K562 (cell line): ENCODE measurements around the gene FBLN7. TPM values are rescaled to one million over a fixed set of nuclear protein-coding genes. Genes with fewer than 3 reads are reported as not detected.

Source experiments
- ATAC-seq: fragments of 200-7000 bp; cut with Tn5 transposase; 3 replicates; pipeline ENCODE4 v1.9.1; 2020; ENCODE audit warnings: moderate library complexity
- BruUV-seq: library from RNA; stranded (reverse); fragments of 400-500 nt; replicated peaks from 2 replicates; lab custom pipeline; 2021; lab: Mats Ljungman, UMichigan
- CTCF ChIA-PET: fragments of 300-600 bp; formaldehyde crosslinking; extraction: SDS; loops from one replicate; lab custom pipeline; 2021; ENCODE audit warnings: low intra/inter-chr PET ratio; lab: Yijun Ruan, JAX
- POLR2A ChIA-PET: fragments of 300-600, 350-650 bp; sonication (Branson Sonifier 250); formaldehyde crosslinking; extraction: SDS; loops from one replicate; lab custom pipeline; 2021; ENCODE audit warnings: antibody characterized with exemption, inconsistent platforms; lab: Yijun Ruan, JAX
- DNase-seq, 4 experiments: peaks; one replicate each; pipeline versions ENCODE4 v3.0.0 to v3.0.0-alpha.2; 2011 to 2018; ENCODE audit warnings: low spot score in 3 of 4, mixed read lengths in 3 of 4; ENCODE audit errors: extremely low read depth in 1 of 4
- FAIRE-seq: peaks from 2 replicates; lab custom pipeline; 2011; peaks lifted over from hg19 to GRCh38; lab: Jason Lieb, UNC
- H2AFZ ChIP-seq: 2 replicates; pipeline ENCODE4 v1.6.0; 2011; ENCODE audit warnings: low read depth, low read length, control low read depth, inconsistent platforms
- H3K27ac ChIP-seq: fragments of 200-600 bp; 3 replicates; pipeline ENCODE4 v1.8.0; 2011; ENCODE audit warnings: low read depth, mild to moderate bottlenecking, control low read depth, inconsistent platforms, low read length, moderate library complexity, mixed read lengths; ENCODE audit errors: extremely low read depth
- H3K27me3 ChIP-seq, 2 experiments: fragments of 300-600 bp in 1 of 2; 2 replicates in 1 of 2; 3 replicates in 1 of 2; pipeline versions ENCODE4 v1.6.0 to v1.8.0; 2011; ENCODE audit warnings: inconsistent platforms in 2 of 2, low read length in 2 of 2, mild to moderate bottlenecking in 1 of 2, mixed read lengths in 1 of 2, moderate library complexity in 1 of 2; ENCODE audit not compliant: control insufficient read depth in 2 of 2, insufficient read depth in 2 of 2
- H3K36me3 ChIP-seq: fragments of 300-600 bp; 3 replicates; pipeline ENCODE4 v1.8.0; 2011; ENCODE audit warnings: mild to moderate bottlenecking, low read length, inconsistent platforms; ENCODE audit not compliant: control insufficient read depth, insufficient read depth
- H3K4me1 ChIP-seq, 2 experiments: fragments of 200-600 bp in 1 of 2; replicated peaks in 1 of 2; 2 replicates in 1 of 2; 3 replicates in 1 of 2; pipeline versions ENCODE4 v1.5.1 to v1.8.0; 2011; ENCODE audit warnings: inconsistent platforms in 2 of 2, low read length in 2 of 2, mild to moderate bottlenecking in 1 of 2, mixed read lengths in 1 of 2, moderate library complexity in 1 of 2; ENCODE audit not compliant: control insufficient read depth in 2 of 2, insufficient read depth in 2 of 2
- H3K4me2 ChIP-seq: 2 replicates; pipeline ENCODE4 v1.6.1; 2011; ENCODE audit warnings: low read length, control low read depth, inconsistent platforms, mixed read lengths; ENCODE audit not compliant: insufficient read depth
- H3K4me3 ChIP-seq: fragments of 200-600 bp; sonication (generic), shearing (Covaris generic); 2 replicates; pipeline ENCODE4 v1.5.1; 2016; ENCODE audit warnings: control low read depth, inconsistent platforms
- H3K79me2 ChIP-seq: fragments of 200-600 bp; 3 replicates; pipeline ENCODE4 v1.8.0; 2011; ENCODE audit warnings: low read length, inconsistent platforms; ENCODE audit not compliant: control insufficient read depth, insufficient read depth
- H3K9ac ChIP-seq, 2 experiments: 2 replicates each; pipeline versions ENCODE4 v1.6.0 to v1.6.1; 2011; ENCODE audit warnings: low read depth in 2 of 2, low read length in 2 of 2, control low read depth in 1 of 2, inconsistent platforms in 1 of 2, mild to moderate bottlenecking in 1 of 2, mixed read lengths in 1 of 2; ENCODE audit not compliant: insufficient read depth in 1 of 2
- H3K9me1 ChIP-seq: one replicate; pipeline ENCODE4 v1.6.0; 2011; ENCODE audit warnings: inconsistent platforms, mild to moderate bottlenecking, low read length, moderate library complexity; ENCODE audit not compliant: control insufficient read depth, insufficient read depth
- H3K9me3 ChIP-seq: replicated peaks from 2 replicates; pipeline ENCODE4 v1.5.1; 2011; ENCODE audit warnings: low read depth, low read length, inconsistent platforms; ENCODE audit not compliant: control insufficient read depth, insufficient read depth
- H4K20me1 ChIP-seq: replicated peaks from 2 replicates; pipeline ENCODE4 v1.6.1; 2011; ENCODE audit warnings: low read length, inconsistent platforms, mixed read lengths; ENCODE audit not compliant: control insufficient read depth, insufficient read depth
- FOXK2 ChIP-seq, 2 experiments: fragments of 450-650 bp; IDR thresholded peaks in 1 of 2; conservative IDR thresholded peaks in 1 of 2; 2 replicates each; pipeline ENCODE4 v1.6.1; 2016; ENCODE audit warnings: low read depth in 2 of 2, mild to moderate bottlenecking in 1 of 2
- WGBS: fragments of 100-300 bp; shearing (Covaris generic); methylation state at CpG from one replicate; pipeline ENCODE4 v1.1.6; 2016; ENCODE audit warnings: low coverage, mixed read lengths; ENCODE audit not compliant: insufficient coverage; ENCODE audit errors: missing lambda C conversion rate; 5-methylcytosine and 5-hydroxymethylcytosine counted together
- in situ Hi-C: fragments of 300-500 bp; cut with MboI; formaldehyde crosslinking; loops from 4 replicates; pipeline ENCODE4 v1.15.0; 2018; ENCODE audit warnings: inconsistent platforms, mixed read lengths
- intact Hi-C: fragments of 100-400 bp; cut with micrococcal nuclease; formaldehyde crosslinking; loops from 2 replicates; pipeline ENCODE4 v1.14.2; 2022
- polyA plus RNA-seq, 8 experiments: library from polyadenylated mRNA; depleted of rRNA in 4 of 8; stranded (reverse) in 5 of 8; unstranded in 3 of 8; fragments of >200 nt; fragmentation: Nextera tagmentation in 2 of 8; fragmentation: Illumina TruSeq in 1 of 8; extraction: Ambion mirVana in 2 of 8; extraction: Trizol in 1 of 8; gene quantifications; 2 replicates each; pipeline versions ENCODE4 v1.2.1 to v1.2.3, GENCODE V29; 2011 to 2014; ENCODE audit warnings: inconsistent platforms in 1 of 8, missing spikeins in 1 of 8
- total RNA-seq, 7 experiments: library from RNA; depleted of rRNA in 6 of 7; stranded (reverse); fragments of >200 nt in 6 of 7; fragmentation: Illumina TruSeq in 2 of 7; extraction: Trizol in 2 of 7; gene quantifications; 2 replicates each; pipeline versions ENCODE4 v1.2.1 to v1.2.3, GENCODE V29; 2011 to 2021; ENCODE audit warnings: low replicate concordance in 1 of 7
- TF ChIP-seq, protein P1 (sequence below): fragments of 250-450 bp; sonication (Bioruptor Pico); IDR thresholded peaks from 2 replicates; pipeline ENCODE4 v1.4.0; 2020; ENCODE audit warnings: mild to moderate bottlenecking, moderate library complexity

The FBLN7 gene
- total and polyA plus RNA-seq, 9 of the 15 experiments (the other 6 are each of a cell fraction or from before 2014, with no cell fraction given), result 0.13 TPM; not detected in 8

DNA sequence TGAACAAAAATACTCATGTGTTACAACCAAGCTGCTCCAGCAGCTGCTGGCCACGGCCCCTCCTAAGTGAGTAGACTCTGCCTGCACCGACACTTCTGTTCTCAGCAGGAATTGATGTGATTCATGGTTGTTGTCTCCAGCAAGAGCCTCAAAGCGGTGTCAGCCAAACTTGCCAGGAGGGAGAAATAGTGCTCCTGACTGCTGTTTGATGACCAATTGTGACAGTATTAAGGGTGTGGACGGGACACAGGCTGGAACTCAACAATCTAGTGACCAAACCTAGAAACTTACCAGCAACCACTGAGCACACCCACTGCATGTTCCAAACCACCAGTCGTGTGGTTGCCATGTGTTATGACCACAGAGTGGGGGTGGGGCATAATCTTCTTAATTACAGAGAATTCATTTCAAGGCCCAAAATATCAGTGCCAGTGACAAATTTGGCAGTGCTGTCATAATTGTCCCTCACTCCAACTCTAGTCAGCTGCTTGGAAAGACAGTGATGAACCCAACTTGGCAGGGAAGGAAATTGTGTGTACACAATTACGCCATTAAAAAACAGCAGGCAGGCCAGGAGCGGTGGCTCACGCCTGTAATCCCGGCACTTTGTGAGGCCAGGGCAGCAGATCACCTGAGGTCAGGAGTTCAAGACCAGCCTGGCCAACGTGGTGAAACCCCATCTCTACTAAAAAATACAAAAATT, 30.4 kb downstream of the FBLN7 start:
- no peak for ATAC-seq
- no TSS peak for BruUV-seq
- H2AFZ ChIP-seq, result no peak overlapping the region
- H3K9me3 ChIP-seq, result no peaks in the 10 kb centered on the region
- no peaks in the 10 kb centered on the region for H3K79me2 ChIP-seq
- 15% methylated on average over 10 of the region's 10 CpGs for WGBS
- H3K9ac ChIP-seq, result no peak overlapping the region
- POLR2A ChIA-PET, result interaction anchor here (0.6 kb wide), 1 partner anchor 24 kb away, joined by 3 read pairs; no protein-coding TSS in a partner anchor
- H3K27me3 ChIP-seq, result peaks cover 45 to 69% of the 10 kb centered on the region in 2 experiments; a peak in 4 of 5 replicates
- no peak for FAIRE-seq
- no peaks in the 10 kb centered on the region for H3K9me1 ChIP-seq
- intact Hi-C loops (no loop called here), in situ Hi-C loops (no loop called here)
- H3K4me1 ChIP-seq, result peaks cover 0 to 3% of the 10 kb centered on the region in 2 experiments; a peak in 1 of 5 replicates
- no peak overlapping the region for H3K4me3 ChIP-seq
- no peaks in the 10 kb centered on the region; the same call in 1 of the 2 replicates for H4K20me1 ChIP-seq
- no peak for DNase-seq
- no peak for TF ChIP-seq FOXK2 (conservative IDR thresholded peaks at IDR 0.05 in 1 of 2, IDR thresholded peaks at IDR 0.05 in 1 of 2; ENCODE audit: low read depth in 2 of 2)
- TF ChIP-seq, protein P1, sequence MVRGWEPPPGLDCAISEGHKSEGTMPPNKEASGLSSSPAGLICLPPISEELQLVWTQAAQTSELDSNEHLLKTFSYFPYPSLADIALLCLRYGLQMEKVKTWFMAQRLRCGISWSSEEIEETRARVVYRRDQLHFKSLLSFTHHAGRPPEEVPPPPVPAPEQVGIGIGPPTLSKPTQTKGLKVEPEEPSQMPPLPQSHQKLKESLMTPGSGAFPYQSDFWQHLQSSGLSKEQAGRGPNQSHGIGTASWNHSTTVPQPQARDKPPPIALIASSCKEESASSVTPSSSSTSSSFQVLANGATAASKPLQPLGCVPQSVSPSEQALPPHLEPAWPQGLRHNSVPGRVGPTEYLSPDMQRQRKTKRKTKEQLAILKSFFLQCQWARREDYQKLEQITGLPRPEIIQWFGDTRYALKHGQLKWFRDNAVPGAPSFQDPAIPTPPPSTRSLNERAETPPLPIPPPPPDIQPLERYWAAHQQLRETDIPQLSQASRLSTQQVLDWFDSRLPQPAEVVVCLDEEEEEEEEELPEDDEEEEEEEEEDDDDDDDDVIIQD (CRISPR knock-in tag), result no peak
- CTCF ChIA-PET, result no interaction called here
- no peak overlapping the region for H3K4me2 ChIP-seq
- H3K27ac ChIP-seq, result no peak overlapping the region
- H3K36me3 ChIP-seq, result no peaks in the 10 kb centered on the region
